Measurements from ENCODE around the gene CCDC91.

CCDC91 gene

DNA sequence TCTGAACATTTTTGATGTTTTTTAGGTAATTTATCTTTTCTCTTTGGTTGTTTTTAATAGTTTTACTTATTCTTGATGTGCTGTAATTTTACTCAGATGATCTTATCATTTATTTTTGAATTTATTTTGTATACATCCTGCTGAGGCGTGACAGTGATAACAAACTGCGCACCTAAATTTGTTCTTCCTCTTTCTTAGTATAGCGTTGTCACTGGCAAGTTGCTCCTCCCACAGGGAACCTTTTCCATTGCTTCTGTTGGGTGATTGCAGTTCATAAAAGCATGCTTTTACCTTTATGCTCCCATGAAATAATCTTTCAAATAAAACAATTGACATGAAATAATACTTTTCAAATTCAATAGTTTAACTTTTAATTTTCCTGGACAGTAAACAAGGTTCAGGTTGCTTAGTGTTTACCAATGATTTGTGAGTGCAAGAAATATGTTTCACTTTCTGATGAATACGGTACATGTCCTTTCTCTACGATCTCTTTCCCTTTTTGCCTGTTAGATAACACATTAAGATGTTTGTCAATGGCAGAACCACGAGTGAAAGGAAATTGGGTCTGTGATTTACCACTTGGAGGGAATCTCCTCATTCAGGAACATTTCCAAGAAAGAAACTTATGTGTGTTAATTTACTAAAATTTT, 223.3 kb downstream of the CCDC91 start:
- Histone ChIP-seq H3K9me3 (ENCODE audit: control insufficient read depth in 5 of 5, low read length in 5 of 5) (no peaks in the 10 kb centered on the region), H3K4me3 (ENCODE audit: low read depth in 1 of 5, low read length in 5 of 5) (no peak overlapping the region), H3K27me3 (ENCODE audit: control insufficient read depth in 5 of 5, insufficient read depth in 4 of 5, low read length in 5 of 5) (no peaks in the 10 kb centered on the region), H3K36me3 (ENCODE audit: control insufficient read depth in 5 of 5, insufficient read depth in 5 of 5, low read length in 5 of 5) (peaks cover 4 to 15% (median 6%) of the 10 kb centered on the region in 5 donors), H3K4me1 (ENCODE audit: control insufficient read depth in 5 of 5, insufficient read depth in 5 of 5, low read length in 5 of 5) (no peaks in the 10 kb centered on the region), H3K9ac (ENCODE audit: low read length in 5 of 5) (no peak overlapping the region), H3K27ac (ENCODE audit: low read depth, low read length) (no peak overlapping the region)

DNA sequence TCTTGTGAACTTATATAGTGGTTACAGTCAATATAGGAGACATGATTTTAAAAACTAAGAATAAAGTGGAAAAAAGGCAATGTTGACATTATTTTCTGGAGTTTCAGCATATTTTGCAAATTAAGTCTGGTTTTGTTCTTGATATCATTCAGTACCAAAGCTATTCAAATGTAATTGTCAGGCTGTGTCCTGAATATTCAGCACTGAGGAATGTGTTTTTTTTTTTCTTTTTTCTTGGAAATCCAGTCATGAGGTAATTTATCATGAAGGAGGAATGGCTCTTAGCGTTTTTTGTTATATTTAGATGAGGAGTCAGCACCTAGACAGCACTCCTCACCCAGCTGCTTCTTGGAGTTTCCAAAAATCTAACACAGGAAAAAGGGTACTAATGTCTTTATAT, 225.5 kb downstream of the CCDC91 start:
- Histone ChIP-seq H3K9ac (ENCODE audit: low read length in 5 of 5) (no peak overlapping the region), H3K27ac (ENCODE audit: low read depth, low read length) (no peak overlapping the region), H3K27me3 (ENCODE audit: control insufficient read depth in 5 of 5, insufficient read depth in 4 of 5, low read length in 5 of 5) (no peaks in the 10 kb centered on the region), H3K4me1 (ENCODE audit: control insufficient read depth in 5 of 5, insufficient read depth in 5 of 5, low read length in 5 of 5) (no peaks in the 10 kb centered on the region), H3K36me3 (ENCODE audit: control insufficient read depth in 5 of 5, insufficient read depth in 5 of 5, low read length in 5 of 5) (peaks cover 4 to 17% (median 6%) of the 10 kb centered on the region in 5 donors), H3K9me3 (ENCODE audit: control insufficient read depth in 5 of 5, low read length in 5 of 5) (no peaks in the 10 kb centered on the region), H3K4me3 (ENCODE audit: low read depth in 1 of 5, low read length in 5 of 5) (no peak overlapping the region)

DNA sequence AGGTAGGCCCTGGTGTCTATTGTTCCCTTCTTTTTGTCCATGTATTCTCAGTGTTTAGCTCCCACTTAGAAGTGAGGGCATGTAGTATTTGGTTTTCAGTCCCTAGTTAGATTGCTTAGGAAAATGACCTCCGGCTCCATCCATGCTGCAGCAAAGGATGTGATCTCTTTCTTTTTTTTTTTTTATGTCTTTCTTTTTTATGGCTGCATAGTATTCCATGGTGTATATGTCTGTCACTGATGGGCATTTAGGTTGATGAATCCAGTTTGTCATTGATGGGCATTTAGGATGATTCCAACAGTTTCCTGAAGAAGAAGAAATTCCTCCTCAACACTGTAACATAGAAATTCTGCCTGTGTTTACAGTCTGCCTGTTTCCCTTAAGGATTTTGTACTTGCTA, 231.1 kb downstream of the CCDC91 start:
- H3K27ac ChIP-seq (ENCODE audit: low read depth, low read length): no peak overlapping the region
- H3K9ac ChIP-seq (ENCODE audit: low read length in 5 of 5): no peak overlapping the region
- no peaks in the 10 kb centered on the region for H3K27me3 ChIP-seq (ENCODE audit: control insufficient read depth in 5 of 5, insufficient read depth in 4 of 5, low read length in 5 of 5)
- no peaks in the 10 kb centered on the region for H3K9me3 ChIP-seq (ENCODE audit: control insufficient read depth in 5 of 5, low read length in 5 of 5)
- H3K36me3 ChIP-seq (ENCODE audit: control insufficient read depth in 5 of 5, insufficient read depth in 5 of 5, low read length in 5 of 5): peaks cover 0 to 7% (median 0%) of the 10 kb centered on the region in 5 donors
- H3K4me1 ChIP-seq (ENCODE audit: control insufficient read depth in 5 of 5, insufficient read depth in 5 of 5, low read length in 5 of 5): peaks cover 0 to 10% (median 8%) of the 10 kb centered on the region in 5 donors
- H3K4me3 ChIP-seq (ENCODE audit: low read depth in 1 of 5, low read length in 5 of 5): no peak overlapping the region

DNA sequence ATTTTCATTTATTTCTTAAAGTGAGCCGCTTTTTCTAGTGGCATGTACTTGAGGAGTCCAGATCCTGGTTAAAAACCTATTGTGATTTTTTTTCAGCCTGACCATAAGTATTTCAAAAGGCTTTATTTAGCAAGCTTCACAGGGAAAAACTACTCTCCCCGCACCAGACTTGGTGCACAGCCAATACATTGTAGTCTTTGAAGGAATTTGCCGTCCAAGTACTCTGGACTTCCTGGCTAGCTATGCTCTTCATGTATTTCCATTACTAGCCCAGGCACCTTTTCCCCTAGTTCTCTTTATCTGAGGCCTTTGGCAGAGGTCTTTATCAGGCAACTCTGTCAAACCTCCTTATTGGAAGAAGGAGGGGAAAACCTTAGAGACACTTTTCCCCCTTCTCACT, 234.7 kb downstream of the CCDC91 start:
- no peak overlapping the region for H3K4me3 ChIP-seq (ENCODE audit: low read depth in 1 of 5, low read length in 5 of 5)
- H3K27ac ChIP-seq (ENCODE audit: low read depth, low read length): peak overlapping the region; percentile 55
- peaks cover 0 to 10% (median 8%) of the 10 kb centered on the region in 5 donors for H3K4me1 ChIP-seq (ENCODE audit: control insufficient read depth in 5 of 5, insufficient read depth in 5 of 5, low read length in 5 of 5)

DNA sequence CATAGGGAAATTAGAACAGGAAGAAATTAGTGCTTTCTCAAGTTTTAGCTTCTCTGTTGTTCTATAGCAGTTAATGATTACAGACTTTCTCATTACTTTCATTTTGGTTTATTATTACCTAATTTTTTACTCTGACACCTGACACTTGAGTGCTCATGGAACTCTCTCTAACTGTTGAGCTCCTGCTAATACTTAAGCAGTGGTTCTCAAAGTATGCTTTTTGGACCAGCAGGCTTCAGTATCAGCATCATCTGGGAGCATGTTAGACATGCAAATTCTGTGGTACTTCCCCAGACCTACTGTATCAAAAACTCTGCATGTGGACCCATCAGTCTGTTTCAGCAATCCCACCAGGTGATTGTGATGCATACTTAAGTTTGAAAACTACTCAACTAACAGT, 235.3 kb downstream of the CCDC91 start:
- H3K9me3 ChIP-seq (ENCODE audit: control insufficient read depth in 5 of 5, low read length in 5 of 5): no peaks in the 10 kb centered on the region
- no peaks in the 10 kb centered on the region for H3K27me3 ChIP-seq (ENCODE audit: control insufficient read depth in 5 of 5, insufficient read depth in 4 of 5, low read length in 5 of 5)
- H3K4me3 ChIP-seq (ENCODE audit: low read depth in 1 of 5, low read length in 5 of 5): no peak overlapping the region
- H3K27ac ChIP-seq (ENCODE audit: low read depth, low read length): peak overlapping the region; percentile 55
- H3K36me3 ChIP-seq (ENCODE audit: control insufficient read depth in 5 of 5, insufficient read depth in 5 of 5, low read length in 5 of 5): peaks cover 0 to 4% (median 0%) of the 10 kb centered on the region in 5 donors
- H3K9ac ChIP-seq (ENCODE audit: low read length in 5 of 5): peak overlapping the region in 1 of 5 donors; percentile 5
- H3K4me1 ChIP-seq (ENCODE audit: control insufficient read depth in 5 of 5, insufficient read depth in 5 of 5, low read length in 5 of 5): peaks cover 0 to 10% (median 8%) of the 10 kb centered on the region in 5 donors

More for the DNA sequence above, 234.7 kb downstream of the CCDC91 start:
- Histone ChIP-seq H3K27me3 (ENCODE audit: control insufficient read depth in 5 of 5, insufficient read depth in 4 of 5, low read length in 5 of 5) (no peaks in the 10 kb centered on the region), H3K9me3 (ENCODE audit: control insufficient read depth in 5 of 5, low read length in 5 of 5) (no peaks in the 10 kb centered on the region), H3K36me3 (ENCODE audit: control insufficient read depth in 5 of 5, insufficient read depth in 5 of 5, low read length in 5 of 5) (peaks cover 0 to 6% (median 0%) of the 10 kb centered on the region in 5 donors), H3K9ac (ENCODE audit: low read length in 5 of 5) (peak overlapping the region in 1 of 5 donors; percentile 5)

DNA sequence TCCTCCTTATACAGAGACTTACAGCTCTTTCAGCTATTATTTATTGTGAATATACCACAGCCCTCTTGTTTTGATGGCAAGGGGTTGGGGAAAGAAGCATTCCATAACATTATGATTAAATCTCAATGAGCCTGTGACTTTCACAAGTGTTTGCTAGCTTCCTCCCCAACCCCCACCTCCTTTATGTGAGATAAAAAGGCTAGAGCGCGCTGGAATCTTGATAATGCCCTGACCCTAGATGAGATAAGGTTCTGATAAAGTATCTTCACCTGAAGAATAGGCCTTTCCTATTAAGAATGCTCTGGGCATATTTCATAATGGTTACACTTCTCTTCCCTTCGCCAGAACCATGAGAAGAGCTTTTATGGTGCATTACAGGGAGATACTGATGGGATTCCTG, 236.8 kb downstream of the CCDC91 start:
- Histone ChIP-seq H3K27ac (ENCODE audit: low read depth, low read length) (no peak overlapping the region), H3K4me3 (ENCODE audit: low read depth in 1 of 5, low read length in 5 of 5) (no peak overlapping the region), H3K4me1 (ENCODE audit: control insufficient read depth in 5 of 5, insufficient read depth in 5 of 5, low read length in 5 of 5) (peaks cover 0 to 10% (median 8%) of the 10 kb centered on the region in 5 donors), H3K9me3 (ENCODE audit: control insufficient read depth in 5 of 5, low read length in 5 of 5) (no peaks in the 10 kb centered on the region), H3K9ac (ENCODE audit: low read length in 5 of 5) (no peak overlapping the region), H3K27me3 (ENCODE audit: control insufficient read depth in 5 of 5, insufficient read depth in 4 of 5, low read length in 5 of 5) (no peaks in the 10 kb centered on the region), H3K36me3 (ENCODE audit: control insufficient read depth in 5 of 5, insufficient read depth in 5 of 5, low read length in 5 of 5) (peaks cover 0 to 4% (median 0%) of the 10 kb centered on the region in 5 donors)

DNA sequence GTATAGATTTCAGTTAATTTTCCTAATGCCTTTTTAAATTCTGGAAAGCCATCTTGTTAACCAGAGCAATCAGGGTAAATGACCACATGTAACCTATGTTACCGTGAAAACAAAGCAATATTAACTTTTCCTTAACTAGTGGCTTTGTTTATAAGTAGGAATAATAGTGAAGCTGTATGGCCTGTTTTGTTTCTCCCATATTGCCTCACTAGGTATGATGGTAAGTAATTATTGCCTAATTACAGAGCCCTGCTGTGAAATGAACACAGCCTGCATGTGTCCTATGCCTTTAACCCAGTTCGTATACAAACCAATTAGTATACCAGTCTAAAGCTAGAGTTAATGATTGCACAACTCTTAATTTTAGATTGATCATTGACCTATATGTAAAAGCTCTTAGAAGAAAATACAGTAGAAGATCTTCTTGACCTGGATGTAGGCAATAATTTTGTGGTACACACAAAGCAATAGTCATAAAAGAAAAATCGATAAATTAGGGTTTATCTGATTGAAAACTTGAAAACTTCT, 249.9 kb downstream of the CCDC91 start:
- no peaks in the 10 kb centered on the region for H3K4me1 ChIP-seq (ENCODE audit: control insufficient read depth in 5 of 5, insufficient read depth in 5 of 5, low read length in 5 of 5)
- H3K36me3 ChIP-seq (ENCODE audit: control insufficient read depth in 5 of 5, insufficient read depth in 5 of 5, low read length in 5 of 5): peaks cover 0 to 6% (median 0%) of the 10 kb centered on the region in 5 donors
- no peaks in the 10 kb centered on the region for H3K27me3 ChIP-seq (ENCODE audit: control insufficient read depth in 5 of 5, insufficient read depth in 4 of 5, low read length in 5 of 5)
- H3K9me3 ChIP-seq (ENCODE audit: control insufficient read depth in 5 of 5, low read length in 5 of 5): no peaks in the 10 kb centered on the region
- no peak overlapping the region for H3K9ac ChIP-seq (ENCODE audit: low read length in 5 of 5)
- no peak overlapping the region for H3K27ac ChIP-seq (ENCODE audit: low read depth, low read length)
- H3K4me3 ChIP-seq (ENCODE audit: low read depth in 1 of 5, low read length in 5 of 5): no peak overlapping the region

DNA sequence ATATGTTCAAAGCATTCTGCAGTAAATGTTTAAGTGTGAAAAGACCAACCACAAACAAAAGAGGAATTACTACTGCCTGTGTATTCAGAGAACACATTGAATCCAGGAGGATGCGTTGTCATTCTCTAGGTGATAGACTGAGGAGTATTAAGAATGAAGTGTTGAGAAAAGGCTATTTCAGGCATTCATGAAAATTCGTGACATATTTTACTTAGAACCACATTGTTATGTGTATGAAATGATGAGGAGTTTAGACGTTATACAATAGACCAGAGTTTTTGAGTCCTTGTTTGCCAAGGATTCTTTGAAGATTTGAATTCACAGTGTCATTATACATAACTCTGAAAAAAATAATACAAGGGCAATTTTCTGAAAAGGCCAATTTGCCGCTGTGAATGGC, 251.8 kb downstream of the CCDC91 start:
- Histone ChIP-seq H3K27me3 (ENCODE audit: control insufficient read depth in 5 of 5, insufficient read depth in 4 of 5, low read length in 5 of 5) (no peaks in the 10 kb centered on the region), H3K36me3 (ENCODE audit: control insufficient read depth in 5 of 5, insufficient read depth in 5 of 5, low read length in 5 of 5) (peaks cover 0 to 9% (median 0%) of the 10 kb centered on the region in 5 donors), H3K9me3 (ENCODE audit: control insufficient read depth in 5 of 5, low read length in 5 of 5) (no peaks in the 10 kb centered on the region), H3K27ac (ENCODE audit: low read depth, low read length) (no peak overlapping the region), H3K9ac (ENCODE audit: low read length in 5 of 5) (no peak overlapping the region), H3K4me1 (ENCODE audit: control insufficient read depth in 5 of 5, insufficient read depth in 5 of 5, low read length in 5 of 5) (no peaks in the 10 kb centered on the region), H3K4me3 (ENCODE audit: low read depth in 1 of 5, low read length in 5 of 5) (no peak overlapping the region)

DNA sequence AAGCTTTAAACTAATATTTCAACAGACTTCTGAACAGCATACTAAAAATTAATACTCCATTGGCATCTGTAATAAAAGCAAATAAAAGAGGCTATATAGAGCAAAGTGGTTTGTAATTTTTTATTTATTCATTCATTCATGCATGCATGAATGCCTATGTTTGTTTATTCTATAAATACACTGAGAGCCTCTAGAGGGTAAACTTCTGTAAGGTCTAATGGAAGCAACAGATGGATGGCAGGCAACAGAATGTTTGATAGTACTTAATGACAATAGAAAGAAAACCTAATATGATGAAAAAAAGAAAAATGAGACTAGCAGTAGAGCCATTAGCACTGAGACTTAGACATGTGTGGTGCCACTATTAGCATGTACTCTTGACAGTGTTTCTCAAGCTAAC, 253.1 kb downstream of the CCDC91 start:
- Histone ChIP-seq H3K36me3 (ENCODE audit: control insufficient read depth in 5 of 5, insufficient read depth in 5 of 5, low read length in 5 of 5) (peaks cover 0 to 3% (median 0%) of the 10 kb centered on the region in 5 donors), H3K9ac (ENCODE audit: low read length in 5 of 5) (no peak overlapping the region), H3K9me3 (ENCODE audit: control insufficient read depth in 5 of 5, low read length in 5 of 5) (no peaks in the 10 kb centered on the region), H3K27me3 (ENCODE audit: control insufficient read depth in 5 of 5, insufficient read depth in 4 of 5, low read length in 5 of 5) (no peaks in the 10 kb centered on the region), H3K27ac (ENCODE audit: low read depth, low read length) (no peak overlapping the region), H3K4me1 (ENCODE audit: control insufficient read depth in 5 of 5, insufficient read depth in 5 of 5, low read length in 5 of 5) (no peaks in the 10 kb centered on the region), H3K4me3 (ENCODE audit: low read depth in 1 of 5, low read length in 5 of 5) (no peak overlapping the region)

DNA sequence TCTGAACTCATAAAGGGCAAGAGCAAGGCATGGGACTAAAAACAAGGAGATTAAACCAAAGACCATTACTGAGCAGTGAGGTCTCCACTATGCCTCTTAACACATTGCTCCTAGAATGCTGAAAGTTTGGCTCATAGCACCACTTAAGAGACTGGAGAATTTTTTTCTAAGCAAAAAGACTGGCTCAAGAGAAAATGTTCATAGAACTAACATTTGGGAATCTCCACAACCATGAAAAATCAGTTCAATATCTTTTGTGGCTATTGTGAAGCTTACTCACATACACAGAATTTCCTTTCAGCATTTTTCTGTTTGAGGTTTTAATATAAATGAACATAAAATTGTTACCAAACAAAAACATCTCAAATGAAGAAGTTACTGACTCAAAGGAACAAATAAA, 255.8 kb downstream of the CCDC91 start:
- Histone ChIP-seq H3K27ac (ENCODE audit: low read depth, low read length) (no peak overlapping the region), H3K4me3 (ENCODE audit: low read depth in 1 of 5, low read length in 5 of 5) (no peak overlapping the region), H3K9ac (ENCODE audit: low read length in 5 of 5) (no peak overlapping the region), H3K4me1 (ENCODE audit: control insufficient read depth in 5 of 5, insufficient read depth in 5 of 5, low read length in 5 of 5) (no peaks in the 10 kb centered on the region), H3K27me3 (ENCODE audit: control insufficient read depth in 5 of 5, insufficient read depth in 4 of 5, low read length in 5 of 5) (no peaks in the 10 kb centered on the region), H3K36me3 (ENCODE audit: control insufficient read depth in 5 of 5, insufficient read depth in 5 of 5, low read length in 5 of 5) (peaks cover 0 to 8% (median 0%) of the 10 kb centered on the region in 5 donors), H3K9me3 (ENCODE audit: control insufficient read depth in 5 of 5, low read length in 5 of 5) (no peaks in the 10 kb centered on the region)
